Fibroblast of peridontal ligament (primary cell): ENCODE data around the gene DDX54.

Source experiments
- DNase-seq: peaks from one replicate; pipeline ENCODE4 v3.0.0-alpha.2; 2010; ENCODE audit errors: extremely low read depth

Gene DDX54

DNA sequence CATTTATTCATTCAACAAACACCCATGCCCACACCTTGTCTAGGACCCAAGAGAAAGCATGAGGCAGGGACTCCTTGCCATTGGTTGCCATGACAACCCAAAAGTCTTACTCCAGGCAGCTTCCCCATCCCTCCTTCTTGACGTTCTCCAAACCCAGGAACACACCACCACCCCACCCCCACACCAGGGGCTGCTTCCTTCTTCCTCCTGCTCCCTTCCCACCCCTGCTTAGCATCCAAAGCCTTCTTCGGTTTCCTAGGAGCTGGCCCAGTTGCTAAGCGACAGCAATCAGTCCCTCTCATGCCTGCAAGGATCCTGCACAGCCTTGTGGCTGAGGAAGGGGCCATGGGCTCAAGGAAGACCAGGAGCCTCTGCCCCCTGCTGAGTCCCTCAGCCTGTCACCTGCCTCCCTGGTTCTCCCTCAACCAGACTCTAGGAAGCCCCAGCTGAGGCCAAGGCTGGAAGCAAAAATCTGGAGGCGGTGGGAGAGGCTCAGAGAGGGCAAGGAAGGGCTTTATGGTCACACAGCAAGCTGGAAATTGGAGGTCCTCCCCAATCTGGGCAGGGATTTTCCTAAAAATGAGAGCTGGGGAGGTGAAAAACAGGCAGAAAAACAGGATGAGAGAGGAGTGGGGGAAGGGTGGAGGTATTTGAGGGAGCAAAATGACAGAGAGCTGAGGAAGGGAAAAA, 65.2 kb downstream of the DDX54 start:
- no peak for DNase-seq

DNA sequence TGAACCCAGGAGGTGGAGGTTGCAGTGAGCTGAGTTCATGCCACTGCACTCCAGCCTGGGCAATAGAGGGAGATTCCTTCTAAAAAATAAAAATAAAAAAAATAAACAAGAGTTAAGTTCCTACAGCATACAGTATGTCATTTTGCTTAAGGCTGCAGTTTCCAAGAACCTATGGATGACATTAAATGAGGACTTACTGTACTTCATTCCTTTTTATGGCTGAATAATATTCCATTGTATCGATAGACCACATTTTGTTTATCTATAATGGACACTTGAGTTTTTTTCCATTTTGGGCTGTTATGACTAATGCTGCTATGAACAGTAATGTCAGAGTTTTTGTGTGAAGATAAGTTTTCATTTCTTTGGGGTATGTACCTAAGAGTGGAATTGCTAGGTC, 67.1 kb downstream of the DDX54 start:
- DNase-seq: no peak

DNA sequence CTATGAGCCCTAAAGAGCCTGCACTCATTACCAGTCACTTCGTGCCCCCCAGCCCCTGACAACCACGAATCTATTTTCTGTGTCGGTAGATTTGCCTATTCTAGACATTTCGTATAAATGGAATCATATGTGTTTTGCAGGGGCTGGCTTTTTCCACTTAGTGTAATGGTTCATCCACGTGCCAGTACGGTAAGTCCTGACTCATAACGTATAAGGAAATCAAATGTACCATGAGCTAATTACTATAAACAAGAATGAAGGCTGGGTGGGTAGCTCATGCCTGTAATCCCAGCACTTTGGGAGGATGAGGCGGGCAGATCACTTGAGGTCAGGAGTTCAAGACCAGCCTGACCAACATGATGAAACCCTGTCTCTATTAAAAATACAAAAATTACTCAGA, 67.6 kb downstream of the DDX54 start:
- peak; percentile 49 for DNase-seq

DNA sequence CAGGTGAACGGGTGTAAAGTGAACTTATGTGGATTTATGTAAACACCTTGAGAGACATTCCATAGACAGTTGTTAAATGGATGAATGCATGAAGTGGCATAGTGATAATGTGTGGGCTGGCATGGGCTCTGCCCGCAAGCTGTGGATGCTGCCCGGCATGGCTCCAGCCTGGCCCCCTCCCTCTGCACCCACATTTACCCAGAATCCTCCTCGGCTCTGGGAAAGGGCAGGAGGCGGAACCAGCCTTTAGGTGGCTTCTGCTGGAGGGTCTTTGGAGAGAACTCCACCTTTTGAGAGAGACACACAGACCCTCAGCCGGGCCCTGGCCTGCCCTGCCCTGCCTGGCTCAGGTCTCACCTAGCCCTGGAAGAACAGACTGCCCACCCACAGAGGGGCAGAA, 68.4 kb downstream of the DDX54 start:
- DNase-seq: no peak

DNA sequence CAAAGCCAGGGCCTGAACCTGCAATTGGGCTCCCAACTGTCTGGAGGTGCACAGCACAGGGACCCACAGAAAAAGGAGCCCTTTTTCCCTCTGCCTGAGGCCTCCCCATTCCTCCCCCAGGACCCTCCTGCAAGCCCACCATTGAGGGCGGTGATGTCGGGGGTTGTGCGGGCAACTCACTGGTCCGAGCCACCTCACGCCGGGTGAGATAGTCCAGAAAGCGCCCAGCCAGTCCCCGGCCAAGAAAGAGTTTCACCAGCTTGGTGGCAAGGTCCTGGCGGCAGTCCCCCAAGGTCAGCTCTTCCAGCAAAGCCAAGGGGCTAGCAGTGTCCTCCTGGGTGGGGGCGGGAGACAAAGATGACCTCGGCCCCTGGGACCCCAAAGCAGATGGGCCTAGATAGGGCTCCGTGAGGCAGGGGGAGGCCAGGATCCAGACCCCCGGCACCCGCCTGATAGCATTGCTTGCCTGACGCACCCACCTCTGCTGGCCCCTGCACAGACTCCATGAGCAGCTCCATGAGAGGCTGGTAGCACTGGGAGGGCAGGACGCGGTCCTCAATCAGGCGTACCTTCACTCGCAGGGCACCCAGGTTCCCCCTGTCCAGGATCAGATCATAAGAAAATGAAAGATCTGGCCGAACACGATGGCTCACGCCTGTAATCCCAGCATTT, 69.7 kb downstream of the DDX54 start:
- no peak for DNase-seq

DNA sequence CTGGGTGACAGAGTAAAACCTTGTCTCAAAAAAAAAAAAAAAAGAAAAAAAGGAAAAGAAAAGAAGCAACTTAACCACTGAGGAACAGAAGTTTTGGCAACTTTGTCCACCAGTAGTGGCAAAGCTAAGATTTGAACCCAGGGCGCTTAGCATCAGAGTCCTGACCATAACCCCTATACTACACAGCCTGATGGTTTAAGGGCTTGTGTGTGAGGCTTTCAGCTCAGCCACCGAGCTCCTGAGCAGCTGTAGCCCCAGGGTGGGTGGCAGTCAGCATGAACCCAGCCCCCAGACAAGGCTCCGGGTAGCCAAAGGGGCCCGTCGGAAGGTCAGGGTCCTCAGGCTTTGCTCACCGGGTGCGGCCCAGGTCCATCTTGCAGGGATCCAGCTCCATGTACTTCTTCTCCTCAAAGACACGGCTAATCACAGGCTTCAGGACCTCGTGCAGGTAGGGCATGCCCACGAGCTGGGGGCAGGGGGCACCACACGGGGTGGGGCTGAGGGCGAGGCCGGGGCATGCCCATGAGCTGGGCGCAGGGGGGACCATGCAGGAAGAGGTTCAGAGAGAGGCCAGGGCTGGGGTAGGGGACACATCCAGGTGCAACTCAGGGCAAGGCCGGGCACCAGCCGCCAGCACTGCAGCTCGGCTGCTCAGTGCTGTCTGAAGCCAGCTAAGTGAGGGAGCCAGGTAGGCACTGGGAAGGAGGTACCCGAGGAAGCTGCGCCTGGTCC, 70.7 kb downstream of the DDX54 start:
- no peak for DNase-seq

DNA sequence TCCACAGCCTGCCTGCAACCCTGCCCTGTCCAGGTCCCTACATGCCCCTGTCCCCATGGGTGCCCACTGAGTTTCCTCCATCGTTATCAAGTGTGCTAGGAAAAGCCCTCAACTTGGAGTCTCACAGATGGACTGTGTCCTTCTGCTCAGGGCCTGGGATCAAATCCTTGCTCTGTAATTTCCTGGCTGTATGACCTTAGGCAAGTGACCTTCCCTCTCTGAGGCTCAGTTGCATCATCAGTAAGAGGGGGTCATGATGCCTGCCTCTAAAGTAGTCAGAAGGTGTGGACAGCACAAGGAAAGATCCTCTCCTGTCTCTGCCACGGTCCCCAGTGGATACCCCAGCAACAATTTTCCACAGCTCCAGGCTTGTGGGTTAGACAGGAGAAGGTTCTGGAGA, 71.9 kb downstream of the DDX54 start:
- DNase-seq: no peak

DNA sequence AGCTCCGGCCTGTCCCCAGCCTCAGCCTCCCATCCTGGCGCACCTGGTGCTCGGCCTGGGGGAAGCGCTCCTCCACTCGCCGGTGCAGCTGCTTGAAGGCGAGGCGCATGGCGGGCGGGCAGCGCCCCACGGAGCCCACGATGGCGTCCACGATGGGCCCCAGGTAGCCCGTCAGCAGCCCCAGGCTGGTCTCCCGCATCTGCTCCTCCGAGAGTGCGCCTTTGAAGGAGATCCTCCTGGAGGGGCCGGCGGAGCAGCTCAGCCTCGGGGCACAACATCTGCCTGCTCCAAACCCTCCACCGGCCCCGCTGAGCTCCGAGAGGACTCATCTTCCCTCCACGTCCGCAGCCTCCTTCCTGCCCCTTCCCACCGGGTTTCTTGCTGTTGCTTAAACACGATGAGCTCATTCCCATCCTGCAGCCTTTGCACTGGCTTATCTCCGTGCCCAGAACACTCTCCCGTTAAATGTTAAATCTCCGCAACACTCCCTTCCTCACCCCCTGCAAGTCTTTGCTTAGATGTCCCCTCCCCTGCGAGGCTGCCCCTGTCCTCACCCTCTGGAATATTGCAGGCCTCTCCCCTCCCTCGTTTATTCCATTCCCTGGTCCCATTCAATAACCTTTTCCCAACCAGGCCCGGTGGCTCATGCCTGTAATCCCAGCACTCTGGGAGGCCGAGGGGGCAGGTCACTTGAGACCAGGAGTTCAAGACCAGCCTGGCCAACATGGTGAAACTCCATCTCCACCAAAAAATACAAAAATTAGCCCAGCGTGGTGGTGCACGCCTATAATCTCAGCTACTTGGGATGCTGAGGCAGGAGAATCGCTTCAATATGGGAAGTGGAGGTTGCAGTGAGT, 73.0 kb downstream of the DDX54 start:
- no peak for DNase-seq

DNA sequence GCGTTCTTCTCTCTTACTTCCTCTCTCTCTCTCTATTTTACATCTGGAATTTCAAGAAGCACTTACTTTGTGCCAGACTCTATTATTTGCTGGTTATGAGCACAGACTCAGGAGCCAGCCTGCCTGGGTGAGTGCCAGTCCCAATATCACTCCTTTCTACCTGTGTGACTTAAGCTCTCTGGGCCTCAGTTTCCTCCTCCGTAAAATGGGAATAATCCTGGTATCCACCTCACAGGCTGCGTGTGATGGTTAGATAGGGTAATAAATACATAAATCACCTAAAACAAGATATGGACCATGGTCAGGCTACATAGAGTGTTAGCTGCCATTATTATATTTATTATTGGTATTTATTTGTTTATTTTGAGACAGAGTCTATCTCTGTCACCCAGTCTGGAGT, 74.0 kb downstream of the DDX54 start:
- no peak for DNase-seq

DNA sequence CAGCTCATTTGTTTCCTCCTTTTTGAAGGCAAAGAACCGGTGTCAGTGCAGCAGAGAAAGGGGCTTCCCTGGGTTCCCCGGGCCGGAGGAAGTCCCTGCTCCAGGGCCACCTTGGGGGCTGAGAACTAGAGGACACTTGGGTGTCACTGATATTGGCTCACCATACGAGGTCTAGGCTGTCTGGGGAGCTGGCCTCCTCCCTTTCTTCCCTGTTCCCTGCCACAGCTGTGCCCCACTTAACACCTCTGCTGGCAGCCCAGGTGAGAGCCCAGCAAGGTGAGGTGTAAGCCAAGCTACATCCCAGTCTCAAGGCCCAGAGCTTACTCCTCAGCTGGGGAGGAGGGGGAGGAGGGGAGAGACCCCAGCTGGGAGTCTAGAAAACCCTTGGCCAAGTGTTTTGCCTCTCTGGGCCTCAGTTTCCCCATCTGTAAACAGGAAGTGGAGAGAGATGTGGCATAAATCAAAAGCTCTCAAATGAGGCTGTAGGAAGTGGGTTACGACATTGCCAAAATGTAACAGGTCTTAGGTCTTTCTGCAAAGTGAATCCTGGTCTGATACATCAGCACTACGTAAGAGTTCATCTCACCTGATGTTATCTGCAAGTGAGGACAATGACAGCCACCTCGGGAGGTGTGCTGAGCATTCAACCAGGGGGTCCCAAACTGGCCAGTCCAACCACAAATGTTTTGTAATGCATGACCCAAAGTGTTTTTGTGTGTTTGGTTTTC, 75.2 kb downstream of the DDX54 start:
- DNase-seq: no peak

DNA sequence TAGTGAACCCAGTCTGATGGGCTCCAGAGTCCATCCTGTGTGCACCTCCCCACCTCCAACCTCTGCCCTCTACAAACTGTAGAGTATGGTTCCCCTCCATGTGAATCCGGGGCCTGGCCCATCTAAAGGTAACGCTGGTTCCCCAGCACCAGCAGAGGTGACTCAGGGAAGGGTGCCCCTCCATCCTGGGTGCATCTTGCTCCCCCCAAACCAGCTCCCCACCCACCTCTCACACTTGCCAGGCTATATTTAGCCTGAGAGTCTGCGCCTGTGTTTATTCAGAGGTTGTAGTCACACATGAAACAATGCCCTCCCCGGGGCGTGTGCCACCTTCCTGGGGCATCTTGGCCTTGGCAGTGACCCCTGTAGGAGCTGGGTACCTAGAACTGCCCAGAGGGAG, 75.9 kb downstream of the DDX54 start:
- DNase-seq: no peak

DNA sequence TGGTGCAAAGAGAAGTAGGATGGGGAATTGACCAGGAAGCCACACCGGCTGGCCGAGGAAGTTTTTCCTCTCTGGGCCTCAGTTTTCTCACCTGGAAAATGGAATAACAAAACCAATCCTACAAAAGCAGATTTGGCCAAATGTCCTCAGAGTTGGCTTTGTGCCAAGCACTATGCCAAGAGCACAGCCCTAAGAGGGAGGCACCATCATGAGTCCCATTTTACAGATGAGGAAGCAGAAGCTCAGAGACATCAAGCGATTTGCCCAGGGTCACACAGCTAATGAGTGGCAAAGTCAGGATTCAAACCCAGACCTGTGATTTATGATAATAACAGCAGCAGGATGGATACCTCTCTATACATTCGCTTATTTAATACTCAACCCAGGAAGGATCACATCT, 77.0 kb downstream of the DDX54 start:
- no peak for DNase-seq
